22Rv1 (cell line): ENCODE measurements around the gene NUDT17.

Experiments
- ZFX ChIP-seq: fragments of 450-650 bp; IDR thresholded peaks from 2 replicates; pipeline ENCODE4 v1.6.1; 2017; ENCODE audit warnings: antibody characterized with exemption, borderline replicate concordance
- TF ChIP-seq, protein P1 (sequence below): fragments of 450-650 bp; IDR thresholded peaks from 2 replicates; pipeline ENCODE4 v1.5.1; 2017; ENCODE audit warnings: mild to moderate bottlenecking

DNA sequence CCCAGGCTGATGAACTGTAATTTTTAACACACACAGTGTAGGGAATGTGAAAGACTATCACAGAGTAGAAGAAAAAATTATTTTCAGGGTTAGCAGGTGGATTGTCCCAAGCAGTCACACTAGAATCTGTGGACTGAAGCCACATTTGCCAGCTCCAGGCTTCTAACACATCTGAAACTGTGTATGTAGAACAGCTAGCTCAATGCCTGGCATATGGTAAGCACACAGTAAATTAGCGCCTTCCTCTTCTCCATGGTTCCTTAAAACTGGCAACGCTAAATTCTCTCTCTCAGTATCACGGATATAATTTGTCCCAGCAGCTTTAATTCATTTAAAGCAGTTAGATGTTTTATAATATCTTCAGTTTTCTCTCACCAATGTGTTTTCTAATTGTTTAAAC lies 2.4 kb upstream of the NUDT17 start:
- TF ChIP-seq, protein P1, sequence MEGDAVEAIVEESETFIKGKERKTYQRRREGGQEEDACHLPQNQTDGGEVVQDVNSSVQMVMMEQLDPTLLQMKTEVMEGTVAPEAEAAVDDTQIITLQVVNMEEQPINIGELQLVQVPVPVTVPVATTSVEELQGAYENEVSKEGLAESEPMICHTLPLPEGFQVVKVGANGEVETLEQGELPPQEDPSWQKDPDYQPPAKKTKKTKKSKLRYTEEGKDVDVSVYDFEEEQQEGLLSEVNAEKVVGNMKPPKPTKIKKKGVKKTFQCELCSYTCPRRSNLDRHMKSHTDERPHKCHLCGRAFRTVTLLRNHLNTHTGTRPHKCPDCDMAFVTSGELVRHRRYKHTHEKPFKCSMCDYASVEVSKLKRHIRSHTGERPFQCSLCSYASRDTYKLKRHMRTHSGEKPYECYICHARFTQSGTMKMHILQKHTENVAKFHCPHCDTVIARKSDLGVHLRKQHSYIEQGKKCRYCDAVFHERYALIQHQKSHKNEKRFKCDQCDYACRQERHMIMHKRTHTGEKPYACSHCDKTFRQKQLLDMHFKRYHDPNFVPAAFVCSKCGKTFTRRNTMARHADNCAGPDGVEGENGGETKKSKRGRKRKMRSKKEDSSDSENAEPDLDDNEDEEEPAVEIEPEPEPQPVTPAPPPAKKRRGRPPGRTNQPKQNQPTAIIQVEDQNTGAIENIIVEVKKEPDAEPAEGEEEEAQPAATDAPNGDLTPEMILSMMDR = no peak
- no peak for TF ChIP-seq ZFX
